Stimulated activated naive CD4-positive, alpha-beta T cell treated with Interleukin-2 at 50 U/mL for 16 hours (primary cell): Measurements from ENCODE around the gene KLHL1.

Experiments used
- DNase-seq: peaks from one replicate; lab custom pipeline; 2025; lab: John Stamatoyannopoulos, UW

Gene KLHL1

DNA sequence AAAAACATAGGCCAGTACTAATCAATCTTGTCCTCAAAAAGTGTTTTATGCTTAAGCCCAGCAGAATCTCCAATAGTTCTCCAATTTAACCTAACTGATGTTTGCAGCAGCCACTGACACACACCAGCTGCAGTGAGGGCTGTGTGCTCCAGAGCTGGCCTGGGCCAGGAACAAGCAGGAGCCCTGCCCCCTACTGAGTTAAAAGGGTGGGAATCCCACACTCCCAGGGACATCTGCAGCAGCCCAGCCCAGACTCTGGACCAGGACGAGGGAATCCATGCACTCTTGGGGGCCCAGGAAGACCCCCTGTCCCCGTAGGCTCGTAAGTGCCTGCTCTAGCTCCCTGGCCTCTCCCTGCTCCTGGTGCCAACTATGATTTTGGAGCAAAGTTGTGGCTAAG, 92.1 kb downstream of the KLHL1 start:
- DNase-seq, result no peak

DNA sequence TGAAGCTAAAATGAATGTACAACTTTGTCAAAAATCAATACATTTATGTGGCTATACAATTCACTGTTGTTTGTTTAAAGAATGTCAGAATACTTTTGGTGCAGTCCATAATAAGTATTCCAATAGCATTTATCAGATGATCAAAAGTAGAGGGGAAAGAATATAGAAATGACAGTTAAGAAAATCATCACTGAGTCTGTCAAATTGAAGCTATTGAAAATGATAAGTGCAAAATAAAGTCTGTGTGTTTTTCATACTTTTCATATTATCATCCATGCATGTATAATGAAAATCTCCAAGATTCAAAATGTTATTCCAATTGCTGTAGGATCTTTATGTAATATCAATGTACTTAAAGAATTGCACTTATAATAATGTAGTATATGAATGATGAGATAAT, 93.9 kb downstream of the KLHL1 start:
- DNase-seq, result no peak

DNA sequence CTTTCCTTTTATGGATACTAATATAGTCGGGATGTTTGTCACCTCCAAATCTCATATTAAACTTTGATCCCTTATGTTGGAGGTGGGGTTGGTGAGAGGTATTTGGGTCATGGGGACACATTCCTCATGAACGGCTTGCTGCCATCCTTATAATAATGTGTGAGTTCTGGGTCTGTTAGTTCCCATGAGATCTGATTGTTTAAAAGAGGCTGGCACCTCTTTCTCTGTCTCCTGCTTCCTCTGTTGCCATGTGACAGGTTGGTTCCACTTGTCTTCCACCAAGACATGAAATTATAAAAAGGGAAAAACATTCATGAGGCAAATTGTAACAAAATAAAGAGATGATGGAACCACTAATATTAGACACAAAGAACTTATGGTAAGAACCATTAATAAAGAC, 108.4 kb downstream of the KLHL1 start:
- DNase-seq, result no peak

DNA sequence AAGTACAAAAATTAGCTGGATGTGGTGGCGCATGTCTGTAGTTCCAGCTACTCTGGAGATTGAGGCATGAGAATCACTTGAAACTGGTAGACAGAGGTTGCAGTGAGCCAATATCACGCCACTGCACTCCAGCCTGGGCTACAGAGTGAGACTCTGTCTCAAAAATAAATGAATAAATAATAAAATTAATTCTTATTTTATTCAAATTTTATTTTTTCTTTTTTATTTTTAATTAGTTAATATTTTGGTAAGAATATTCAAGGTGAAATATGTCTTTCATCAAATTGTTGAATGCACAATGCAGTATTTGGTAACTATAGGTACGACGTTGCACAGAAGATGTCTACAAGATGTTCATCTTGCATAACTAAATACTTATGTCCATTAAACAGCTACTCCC, 111.2 kb downstream of the KLHL1 start:
- no peak for DNase-seq

DNA sequence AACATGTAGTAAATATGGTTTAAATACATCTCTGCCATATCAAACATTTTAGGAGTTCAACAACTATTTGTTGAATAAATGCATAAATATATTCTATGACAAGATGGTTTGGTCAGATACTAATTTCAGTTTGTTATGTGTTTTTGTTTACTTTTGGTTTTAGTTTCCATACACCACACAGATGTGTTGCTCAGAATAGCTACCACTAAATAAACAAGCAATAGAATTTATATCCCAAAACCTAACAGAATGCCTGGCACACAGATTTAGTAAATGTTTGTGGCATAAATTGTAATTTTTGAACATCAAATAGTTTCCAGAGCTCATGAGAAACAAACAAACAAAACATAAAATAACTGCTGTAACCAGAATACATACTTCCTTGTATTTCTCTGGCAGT, 127.5 kb downstream of the KLHL1 start:
- DNase-seq, result no peak

DNA sequence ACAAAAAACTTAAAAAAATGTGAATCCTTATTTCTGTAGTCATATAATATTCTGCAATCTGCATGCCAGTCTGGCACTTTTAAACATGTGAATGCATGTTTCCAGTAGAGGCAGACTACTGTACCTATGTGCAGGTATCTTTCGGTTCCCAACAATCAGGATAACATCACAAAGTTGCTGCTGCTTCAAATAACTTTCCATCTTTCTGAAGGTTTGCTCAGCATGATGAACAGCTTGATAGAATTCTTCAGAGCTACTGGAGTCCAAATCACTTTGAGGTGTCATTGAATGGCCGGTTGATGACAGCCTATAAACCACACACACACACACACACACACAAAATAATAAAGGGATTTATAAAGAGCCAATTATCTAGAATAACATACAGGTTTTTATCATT, 132.8 kb downstream of the KLHL1 start:
- no peak for DNase-seq

DNA sequence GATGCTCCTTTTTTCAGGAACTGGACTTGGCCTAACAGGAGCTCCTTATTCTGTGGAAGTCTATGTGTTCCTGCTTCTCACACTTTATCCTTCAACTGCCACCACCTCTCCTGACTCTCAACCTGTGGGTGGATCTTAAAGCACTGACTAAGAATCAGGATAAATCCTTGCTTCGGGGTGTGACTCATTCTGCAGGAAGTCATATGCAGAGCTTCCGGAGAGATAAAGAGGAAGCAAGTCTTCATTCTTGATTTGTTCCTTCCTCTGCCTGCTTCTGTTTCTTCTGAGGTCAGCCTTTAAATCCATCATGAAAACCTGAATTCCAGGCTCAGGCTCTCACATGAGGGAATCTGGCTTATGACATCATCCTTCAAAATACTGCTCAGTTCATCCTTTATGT, 137.7 kb downstream of the KLHL1 start:
- no peak for DNase-seq

DNA sequence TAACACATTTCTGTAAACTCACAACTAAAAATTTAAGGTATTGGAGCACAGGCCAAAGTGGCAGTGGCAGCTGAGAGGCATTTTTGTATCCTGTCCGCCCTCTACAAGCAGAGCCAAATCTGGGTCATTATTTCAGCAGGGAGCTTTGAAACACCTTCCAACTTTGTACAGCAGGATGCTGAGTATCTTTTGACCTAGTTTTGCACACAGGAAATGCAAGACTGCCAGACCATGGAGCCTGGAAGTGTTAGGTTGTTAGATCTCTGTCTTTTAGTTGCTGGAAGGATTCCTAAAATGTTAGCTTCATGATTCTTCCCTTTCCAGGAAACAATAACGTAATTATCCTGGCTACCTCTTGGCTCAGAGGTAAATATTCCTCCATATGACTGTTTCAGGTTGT, 149.2 kb downstream of the KLHL1 start:
- DNase-seq, result no peak

DNA sequence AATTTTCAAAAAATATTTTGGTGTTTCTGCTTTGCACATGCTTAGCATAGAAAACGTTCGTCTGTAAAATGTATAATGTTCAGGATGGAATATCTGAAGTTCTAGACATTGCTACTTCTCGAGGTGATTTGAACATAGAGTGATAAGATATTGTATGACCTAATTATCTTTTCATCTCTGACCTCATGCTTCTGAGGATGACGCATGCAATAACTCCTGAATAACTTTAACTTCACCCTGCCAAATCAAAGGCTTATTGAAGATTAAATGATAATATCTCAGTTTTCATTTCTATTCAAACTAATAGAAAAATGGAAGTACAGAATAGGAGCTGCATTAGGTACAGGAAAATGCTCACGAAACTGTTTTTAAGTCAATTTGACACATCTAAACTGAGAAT, 151.4 kb downstream of the KLHL1 start:
- no peak for DNase-seq

DNA sequence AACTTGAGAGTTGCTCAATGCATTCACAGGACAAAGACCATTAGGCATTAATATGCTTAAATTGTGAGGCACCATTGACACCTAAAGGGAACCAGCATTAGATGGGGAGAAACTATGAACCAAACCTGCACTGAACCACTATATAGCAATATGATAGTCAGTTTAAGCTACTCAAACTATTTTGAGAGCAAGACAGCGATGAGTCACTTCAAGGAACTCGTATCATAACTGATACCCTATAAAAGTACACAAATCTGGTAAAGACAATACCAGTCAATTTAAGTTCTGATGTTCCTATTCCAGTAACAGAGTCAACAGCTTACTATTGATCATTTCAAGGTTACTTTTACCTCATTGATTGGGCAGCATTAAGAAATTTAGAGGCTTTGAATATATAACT, 151.9 kb downstream of the KLHL1 start:
- no peak for DNase-seq

DNA sequence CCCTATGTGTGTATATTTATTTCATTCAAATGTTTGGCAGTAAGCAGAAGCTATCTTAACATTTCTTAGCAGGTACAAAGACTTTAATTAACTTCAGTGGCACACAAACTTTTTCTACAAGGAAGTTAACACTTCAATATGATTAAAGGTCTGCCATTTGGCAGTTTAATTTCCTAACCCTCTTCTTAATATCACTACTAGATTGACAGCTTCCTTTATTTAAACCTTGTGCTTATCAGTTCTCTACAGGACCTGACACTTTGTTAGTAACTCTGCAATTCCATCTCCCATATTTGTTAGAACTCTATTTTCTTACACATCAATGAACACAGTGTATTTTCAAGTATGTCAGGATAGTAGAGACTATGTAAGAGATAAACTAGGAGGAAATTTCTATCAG, 153.0 kb downstream of the KLHL1 start:
- no peak for DNase-seq

DNA sequence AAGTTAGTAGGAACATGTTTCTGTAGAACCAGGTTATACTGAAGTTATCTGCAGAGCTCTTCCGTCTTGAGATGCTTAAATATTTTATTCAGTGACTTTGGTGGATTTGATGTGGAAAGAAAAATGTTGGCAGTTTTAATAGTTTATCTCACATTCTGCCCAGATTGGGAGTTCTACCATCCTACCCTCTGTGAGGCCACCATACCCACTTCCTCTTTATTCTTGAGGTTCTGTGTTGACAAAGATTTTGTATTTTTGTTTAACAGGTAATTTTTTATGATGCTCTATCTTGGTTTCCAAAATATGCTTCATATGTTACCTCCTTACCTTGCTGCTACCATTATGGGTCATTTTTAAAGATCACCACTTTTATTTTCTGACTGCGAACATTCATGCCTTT, 156.8 kb downstream of the KLHL1 start:
- DNase-seq, result no peak

DNA sequence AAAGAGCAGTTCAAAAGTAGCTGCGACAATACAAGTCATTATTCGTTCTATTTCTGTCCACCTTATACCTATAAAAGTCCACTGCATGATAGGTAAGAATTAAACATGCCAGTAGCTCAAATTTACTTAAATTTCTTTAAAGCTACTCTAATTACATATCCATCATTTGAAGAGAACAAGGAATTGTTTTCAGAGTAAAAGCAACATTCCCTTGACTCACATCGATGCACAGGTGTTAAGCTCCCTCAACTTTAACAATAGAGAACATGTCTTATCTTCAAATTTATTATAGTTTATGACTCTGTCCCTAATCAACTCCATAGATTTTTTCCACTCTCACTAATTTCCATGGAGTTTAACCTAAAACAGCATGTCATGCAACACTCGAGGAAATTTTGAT, 158.1 kb downstream of the KLHL1 start:
- no peak for DNase-seq

DNA sequence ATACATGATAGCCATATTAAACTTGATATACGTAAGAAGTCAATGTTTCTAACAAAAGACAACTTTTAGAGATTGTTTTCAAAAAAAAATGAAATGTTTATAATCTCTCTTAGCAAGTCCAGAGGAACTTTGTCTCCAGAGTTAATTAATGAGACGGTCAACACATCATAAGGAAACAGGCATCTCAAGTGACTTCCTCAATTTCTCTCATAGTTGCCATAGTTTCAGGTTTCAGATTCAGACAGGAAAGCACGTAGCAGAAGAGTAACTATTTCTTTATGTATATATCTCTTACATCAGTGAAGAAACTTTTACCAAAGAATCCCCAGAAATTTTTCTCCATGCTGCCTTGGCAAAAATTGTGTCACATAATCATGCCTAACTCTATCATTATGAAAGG, 160.2 kb downstream of the KLHL1 start:
- no peak for DNase-seq

DNA sequence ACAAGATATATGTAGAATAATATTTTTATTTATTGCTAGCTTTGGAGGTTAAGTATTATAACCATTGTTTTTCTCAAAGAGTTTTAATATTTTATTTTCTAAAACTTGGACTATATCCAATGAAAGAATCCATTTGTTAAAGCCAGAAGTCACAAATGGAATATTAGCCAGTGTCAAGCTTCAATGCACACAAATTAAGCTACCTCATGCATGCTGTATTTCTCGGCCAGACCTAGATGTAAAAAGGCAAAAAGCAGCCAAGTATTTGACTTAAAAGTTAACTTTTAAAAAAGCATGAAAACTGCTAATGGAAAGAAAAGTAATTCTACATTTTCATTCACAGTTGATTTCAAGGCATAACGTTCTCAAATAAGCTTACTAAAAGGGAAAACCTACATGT, 160.7 kb downstream of the KLHL1 start:
- no peak for DNase-seq

DNA sequence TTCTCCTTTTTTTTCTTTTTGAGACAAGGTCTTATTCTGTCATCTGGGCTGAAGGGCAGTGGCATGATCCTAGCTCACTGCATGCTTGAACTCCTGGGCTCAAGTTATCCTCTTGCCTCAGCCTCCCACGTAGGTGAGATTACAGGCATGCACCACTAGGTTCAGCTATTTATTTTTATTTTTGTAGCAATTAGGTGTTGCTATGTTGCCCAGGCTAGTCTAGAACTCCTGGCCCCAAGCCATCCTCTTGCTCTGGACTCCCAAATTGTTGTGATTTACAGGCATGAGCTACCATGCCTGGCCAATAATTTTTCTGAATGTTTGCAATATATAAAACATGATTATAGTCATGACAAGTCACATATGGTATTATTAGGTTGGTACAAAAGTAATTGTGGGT, 161.7 kb downstream of the KLHL1 start:
- no peak for DNase-seq

DNA sequence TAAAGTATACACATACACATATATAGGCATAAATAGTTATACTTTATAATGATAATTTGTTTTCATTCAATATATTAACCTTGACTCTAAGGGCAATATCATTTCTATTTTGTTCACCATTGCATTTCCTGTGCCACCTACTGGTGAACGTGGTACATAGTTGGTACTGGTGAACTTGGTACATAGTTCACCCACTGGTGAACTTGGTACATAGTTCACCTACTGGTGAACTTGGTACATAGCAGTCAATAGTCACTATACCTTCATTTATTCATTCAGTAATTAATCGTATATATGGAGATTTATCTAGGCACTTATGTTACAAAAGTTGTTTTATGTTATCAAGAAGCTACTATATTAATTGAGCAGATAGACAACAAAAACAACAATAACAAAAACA, 173.2 kb downstream of the KLHL1 start:
- DNase-seq, result no peak

DNA sequence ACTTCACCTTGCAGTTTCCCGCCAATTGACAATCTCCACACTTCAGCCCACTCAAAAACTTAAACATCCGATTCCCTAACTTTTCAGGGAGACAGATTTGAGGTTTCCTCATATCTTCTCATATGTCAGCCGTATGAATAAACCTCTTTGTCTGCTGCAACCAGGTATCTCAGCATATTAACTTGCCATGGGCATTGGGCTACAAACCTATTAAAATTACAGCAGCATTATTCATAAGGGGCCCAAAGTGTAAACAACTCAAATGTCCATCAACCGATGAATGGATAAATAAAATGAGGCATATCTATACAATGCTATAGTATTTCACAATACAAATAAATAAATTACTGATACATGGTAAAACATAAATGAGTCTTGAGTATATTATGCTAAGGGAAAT, 180.0 kb downstream of the KLHL1 start:
- no peak for DNase-seq

DNA sequence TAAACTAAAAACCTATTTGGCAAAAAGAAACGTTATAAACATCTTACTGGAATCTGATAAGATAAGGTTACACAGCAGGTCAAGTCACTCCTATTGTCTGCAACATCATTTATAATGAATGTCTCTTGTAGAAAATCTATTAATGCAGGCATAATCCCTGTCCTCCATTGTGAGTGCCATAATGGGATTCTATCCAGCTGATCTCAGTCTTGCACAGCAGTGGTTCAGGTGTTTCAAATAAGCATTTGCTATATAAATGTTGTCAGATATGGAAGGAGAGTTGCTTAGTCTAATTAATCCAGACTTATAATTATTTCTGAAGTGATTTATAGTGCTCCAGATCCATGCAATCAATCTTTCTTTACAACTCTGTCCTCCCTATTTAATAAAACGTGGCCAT, 187.1 kb downstream of the KLHL1 start:
- no peak for DNase-seq

DNA sequence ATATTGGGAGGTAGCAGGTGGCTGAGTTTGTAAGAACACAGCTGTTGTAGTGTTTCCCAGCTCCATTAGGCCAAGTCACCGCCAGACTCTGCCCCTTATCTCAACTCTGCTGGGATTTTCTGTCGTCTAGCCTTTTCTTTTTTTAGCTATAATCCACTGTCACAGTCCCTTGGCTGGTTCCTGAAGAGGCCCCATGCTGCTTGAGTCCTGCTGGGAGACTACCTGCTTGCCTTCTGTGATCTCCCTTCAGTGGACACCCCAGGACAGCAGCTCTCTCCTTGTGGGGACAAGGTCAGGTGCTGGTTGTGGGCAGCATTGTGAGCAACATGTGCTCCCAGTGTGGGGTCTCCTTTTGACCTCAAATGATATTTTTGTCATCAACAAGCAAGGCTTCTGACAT, 195.6 kb downstream of the KLHL1 start:
- DNase-seq, result no peak

DNA sequence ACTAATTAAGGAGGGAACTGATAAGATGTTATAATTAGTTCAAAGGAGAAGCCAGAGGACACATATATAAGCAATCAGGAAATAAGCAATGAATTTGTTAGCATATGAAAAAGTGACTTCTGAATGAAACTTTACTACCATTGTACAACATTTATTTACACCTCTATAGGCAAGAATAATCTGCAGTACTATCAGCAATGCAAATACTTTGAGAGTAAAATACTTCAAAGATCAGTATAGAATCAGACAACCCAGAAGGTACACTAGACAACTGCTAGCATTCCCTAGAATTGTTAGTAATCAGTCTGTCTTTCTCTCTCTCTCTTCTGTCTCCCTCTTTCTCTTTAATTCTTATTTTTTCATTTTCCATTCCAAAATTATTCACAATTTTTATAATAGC, 197.5 kb downstream of the KLHL1 start:
- no peak for DNase-seq

DNA sequence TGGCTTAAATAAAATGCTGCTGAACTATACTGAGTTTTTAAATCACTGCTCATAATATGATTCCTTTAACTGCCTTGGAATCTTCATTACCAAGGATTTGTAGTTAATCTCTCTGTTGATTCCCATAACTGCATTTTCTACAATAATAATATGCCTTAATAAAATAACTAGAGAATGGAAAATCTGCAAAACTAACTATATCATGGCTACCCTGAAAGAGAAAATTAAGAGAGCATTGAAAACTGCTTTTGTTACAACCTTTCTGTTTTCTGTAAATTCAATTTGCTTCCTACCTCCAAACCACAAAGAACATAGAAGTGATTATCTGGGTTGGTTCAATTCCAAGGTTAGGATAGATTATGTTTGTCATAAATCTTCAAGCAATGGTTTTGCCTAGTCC, 203.5 kb downstream of the KLHL1 start:
- DNase-seq, result no peak

DNA sequence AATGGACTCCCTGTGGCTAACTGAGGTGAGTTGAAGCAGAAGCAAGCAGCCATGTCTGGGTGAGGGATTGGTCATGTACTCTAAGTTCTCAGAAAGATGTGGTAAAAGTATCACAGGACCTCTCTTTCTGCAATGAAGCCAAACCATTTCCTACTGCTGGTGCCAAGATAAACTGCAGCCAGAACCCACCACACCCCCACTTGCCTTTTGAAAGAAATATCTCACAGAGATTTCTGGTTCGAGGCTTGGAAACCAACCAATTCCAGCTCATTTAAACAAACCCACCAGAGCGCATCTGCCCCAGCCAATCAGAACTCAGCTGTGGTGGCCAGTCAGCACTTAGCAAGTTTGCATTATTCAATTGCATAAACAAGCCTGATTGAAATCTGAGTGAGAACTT, 205.2 kb downstream of the KLHL1 start:
- no peak for DNase-seq

DNA sequence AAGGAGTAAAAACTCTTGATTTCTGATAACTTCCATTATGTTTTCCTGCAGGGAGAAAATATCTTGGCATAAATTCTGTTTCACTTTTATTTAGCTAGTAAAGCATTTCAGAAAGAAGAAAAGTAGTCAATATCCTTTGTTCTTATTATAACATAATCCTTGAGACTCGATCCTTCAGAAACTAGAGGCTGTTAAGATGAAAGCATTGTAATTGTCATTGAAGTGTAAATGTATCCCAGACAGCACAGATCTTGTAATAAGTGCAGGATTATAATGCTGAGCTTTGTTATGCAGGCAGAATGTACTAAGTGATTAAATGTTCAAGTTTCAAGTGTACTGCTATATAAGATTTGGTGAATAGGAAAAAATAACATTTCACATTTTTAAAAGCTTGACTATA, 225.8 kb downstream of the KLHL1 start:
- DNase-seq, result no peak

DNA sequence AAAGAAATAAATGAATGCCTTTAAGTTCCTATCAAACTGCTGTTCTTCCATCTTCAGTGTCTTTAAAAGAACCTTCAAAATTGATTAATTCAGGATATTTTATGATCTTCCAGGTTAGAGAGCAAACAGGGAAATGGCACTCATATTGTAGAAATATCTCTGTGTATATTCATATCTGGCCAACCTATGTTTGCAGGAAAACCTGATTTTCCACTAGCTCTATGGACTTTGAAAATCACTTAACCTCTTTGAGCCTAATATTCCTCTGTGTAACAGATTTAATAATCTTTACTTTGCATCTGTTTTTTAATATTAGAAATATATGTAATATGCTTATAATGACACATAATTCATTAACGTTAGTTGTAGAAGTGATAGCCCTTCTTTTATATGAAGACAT, 228.3 kb downstream of the KLHL1 start:
- no peak for DNase-seq
